Transverse colon (tissue), 4 donors: ENCODE results near the gene CHCHD3.

ENCODE experiments used
- EP300 ChIP-seq: sonication (generic); formaldehyde crosslinking; IDR thresholded peaks from one replicate; pipeline ENCODE4 v1.6.1; 2017; ENCODE audit warnings: antibody characterized with exemption, low read depth
- POLR2A ChIP-seq: fragments of 450-650 bp; IDR thresholded peaks from one replicate; pipeline ENCODE4 v1.6.1; 2016; ENCODE audit warnings: antibody characterized with exemption, mild to moderate bottlenecking, moderate library complexity
- POLR2AphosphoS5 ChIP-seq, 3 donors: sonication (generic); formaldehyde crosslinking; IDR thresholded peaks; one replicate each; pipeline ENCODE4 v1.6.1; 2016; ENCODE audit warnings: antibody characterized with exemption in 3 of 3
- TF ChIP-seq, protein P1 (sequence below), 5 experiments: fragments of 200-600 bp in 3 of 5; fragments of 450-650 bp in 2 of 5; sonication (generic) in 3 of 5; IDR thresholded peaks; 1 replicate in 2 of 5; 2 replicates in 3 of 5; pipeline ENCODE4 v1.5.1; 2016 to 2017; ENCODE audit warnings: antibody characterized with exemption in 5 of 5, inconsistent platforms in 3 of 5, mild to moderate bottlenecking in 2 of 5, moderate library complexity in 1 of 5

DNA sequence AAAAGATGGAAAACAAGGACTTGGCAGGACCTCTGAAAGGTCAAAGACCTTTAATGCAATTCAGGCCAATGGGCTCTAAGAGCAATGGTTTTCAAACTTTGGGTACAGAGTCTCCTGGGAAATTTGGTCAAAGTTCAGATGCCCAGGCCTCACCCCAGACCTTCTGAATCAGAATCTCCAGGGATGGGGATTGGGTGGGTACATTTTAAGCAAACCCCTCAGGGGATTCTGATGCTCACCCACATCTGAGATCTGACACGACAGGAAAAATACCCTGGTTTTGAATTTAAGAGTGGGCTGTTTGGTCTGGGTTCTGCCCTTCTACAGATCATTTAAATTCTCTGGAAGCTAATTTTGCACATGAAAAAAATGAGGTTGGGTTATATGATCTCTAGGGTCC, 290.9 kb downstream of the CHCHD3 start:
- TF ChIP-seq, protein P1, sequence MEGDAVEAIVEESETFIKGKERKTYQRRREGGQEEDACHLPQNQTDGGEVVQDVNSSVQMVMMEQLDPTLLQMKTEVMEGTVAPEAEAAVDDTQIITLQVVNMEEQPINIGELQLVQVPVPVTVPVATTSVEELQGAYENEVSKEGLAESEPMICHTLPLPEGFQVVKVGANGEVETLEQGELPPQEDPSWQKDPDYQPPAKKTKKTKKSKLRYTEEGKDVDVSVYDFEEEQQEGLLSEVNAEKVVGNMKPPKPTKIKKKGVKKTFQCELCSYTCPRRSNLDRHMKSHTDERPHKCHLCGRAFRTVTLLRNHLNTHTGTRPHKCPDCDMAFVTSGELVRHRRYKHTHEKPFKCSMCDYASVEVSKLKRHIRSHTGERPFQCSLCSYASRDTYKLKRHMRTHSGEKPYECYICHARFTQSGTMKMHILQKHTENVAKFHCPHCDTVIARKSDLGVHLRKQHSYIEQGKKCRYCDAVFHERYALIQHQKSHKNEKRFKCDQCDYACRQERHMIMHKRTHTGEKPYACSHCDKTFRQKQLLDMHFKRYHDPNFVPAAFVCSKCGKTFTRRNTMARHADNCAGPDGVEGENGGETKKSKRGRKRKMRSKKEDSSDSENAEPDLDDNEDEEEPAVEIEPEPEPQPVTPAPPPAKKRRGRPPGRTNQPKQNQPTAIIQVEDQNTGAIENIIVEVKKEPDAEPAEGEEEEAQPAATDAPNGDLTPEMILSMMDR (IDR thresholded peaks at IDR 0.05), result no peak
- TF ChIP-seq EP300 (no peak), POLR2A (no peak), POLR2AphosphoS5 (IDR thresholded peaks at IDR 0.05) (no peak)
